Astrocyte of the cerebellum (primary cell): ENCODE data around the gene SYF2.

Source experiments
- DNase-seq: peaks from one replicate; pipeline ENCODE4 v3.0.0-alpha.2; 2011; ENCODE audit warnings: low read depth
- H3K4me3 ChIP-seq: 2 replicates; pipeline ENCODE4 v1.5.1; 2011; ENCODE audit warnings: mild to moderate bottlenecking, low read depth, low read length, moderate library complexity
- CTCF ChIP-seq: IDR thresholded peaks from 2 replicates; pipeline ENCODE4 v1.5.1; 2012; ENCODE audit warnings: low read length, low read depth, moderate library complexity, mild to moderate bottlenecking; ENCODE audit errors: missing control alignments
- in situ Hi-C: cut with HindIII; loops from 2 replicates; pipeline ENCODE4 v1.10.0; 2017; ENCODE audit warnings: low sequenced_read_pairs

Gene SYF2

GRCh38 chr1:25219661-25220251 lies 12.5 kb downstream of the SYF2 start:
- TF ChIP-seq CTCF = no peak
- in situ Hi-C loops = loop anchor here (25.0 kb wide), 2 partner anchors 282 to 557 kb away; partner anchors contain the start of gene RUNX3
- no peak for DNase-seq

GRCh38 chr1:25217598-25218232 lies 14.6 kb downstream of the SYF2 start:
- no peak for DNase-seq

More at GRCh38 chr1:25219661-25220251, 12.5 kb downstream of the SYF2 start:
- no peak overlapping the region for H3K4me3 ChIP-seq

GRCh38 chr1:25217015-25217414 lies 15.3 kb downstream of the SYF2 start:
- no peak overlapping the region for H3K4me3 ChIP-seq
- TF ChIP-seq CTCF = no peak
- in situ Hi-C loops = loop anchor here (25.0 kb wide), 2 partner anchors 280 to 555 kb away; partner anchors contain the start of gene RUNX3
- DNase-seq = no peak

More at GRCh38 chr1:25217598-25218232, 14.6 kb downstream of the SYF2 start:
- no peak overlapping the region for H3K4me3 ChIP-seq
- no peak for TF ChIP-seq CTCF
- in situ Hi-C loops = loop anchor here (25.0 kb wide), 2 partner anchors 280 to 555 kb away; partner anchors contain the start of gene RUNX3

- no peak for TF ChIP-seq CTCF
- in situ Hi-C loops = loop anchor here (25.0 kb wide), 2 partner anchors 279 to 554 kb away; partner anchors contain the start of gene RUNX3
- H3K4me3 ChIP-seq = no peak overlapping the region
- DNase-seq = no peak
Observed at GRCh38 chr1:25216123-25216522, 16.2 kb downstream of the SYF2 start.

- no peak for DNase-seq
- in situ Hi-C loops = loop anchor here (25.0 kb wide), 2 partner anchors 275 to 550 kb away; partner anchors contain the start of gene RUNX3
- TF ChIP-seq CTCF = no peak
- H3K4me3 ChIP-seq = no peak overlapping the region
Observed at GRCh38 chr1:25212725-25213124, 19.6 kb downstream of the SYF2 start.

- DNase-seq = no peak
- no peak overlapping the region for H3K4me3 ChIP-seq
- in situ Hi-C loops = loop anchor here (25.0 kb wide), 2 partner anchors 273 to 548 kb away; partner anchors contain the start of gene RUNX3
- no peak for TF ChIP-seq CTCF
Observed at GRCh38 chr1:25210728-25211127, 21.6 kb downstream of the SYF2 start.
